Vagina (tissue), 2 donors: ENCODE results near the gene EXOC6B.

Experiments
- CTCF ChIP-seq, 3 experiments: fragments of 450-650 bp in 2 of 3; fragments of 200-600 bp in 1 of 3; sonication (generic) in 1 of 3; IDR thresholded peaks; one replicate each; pipeline ENCODE4 v1.5.1; 2017 to 2019; ENCODE audit warnings: antibody characterized with exemption in 3 of 3, mild to moderate bottlenecking in 2 of 3, moderate library complexity in 2 of 3
- POLR2A ChIP-seq, 2 donors: fragments of 450-650 bp; IDR thresholded peaks; one replicate each; pipeline ENCODE4 v1.6.1; 2017; ENCODE audit warnings: antibody characterized with exemption in 2 of 2, mild to moderate bottlenecking in 2 of 2, moderate library complexity in 2 of 2
- POLR2AphosphoS5 ChIP-seq, 2 donors: sonication (generic); formaldehyde crosslinking; IDR thresholded peaks; one replicate each; pipeline ENCODE4 v1.9.0; 2017; ENCODE audit warnings: antibody characterized with exemption in 2 of 2, mild to moderate bottlenecking in 2 of 2, low read depth in 1 of 2; ENCODE audit not compliant: insufficient read depth in 1 of 2

- TF ChIP-seq CTCF (IDR thresholded peaks at IDR 0.05) (no peak), POLR2A (IDR thresholded peaks at IDR 0.05) (no peak), POLR2AphosphoS5 (IDR thresholded peaks at IDR 0.05; ENCODE audit: insufficient read depth in 1 of 2, low read depth in 1 of 2) (no peak)
Measured at GRCh38 chr2:72134997-72135800, 690.6 kb downstream of the EXOC6B start.
